Endothelial cell of umbilical vein (primary cell): ENCODE data around the gene USP12. TPM values are rescaled to one million over a fixed set of nuclear protein-coding genes. Genes with fewer than 3 reads are reported as not detected.

Experiments used
- BruUV-seq: library from RNA; stranded (reverse); fragments of 400-500 nt; replicated peaks from 2 replicates; lab custom pipeline; 2021; lab: Mats Ljungman, UMichigan
- CTCF ChIA-PET: fragments of 300-600, 350-600 bp; sonication (Branson Sonifier 250); formaldehyde crosslinking; loops from one replicate; lab custom pipeline; 2021; ENCODE audit warnings: antibody characterized with exemption, inconsistent platforms; lab: Charles Lee
- POLR2A ChIA-PET: fragments of 300-600, 350-600 bp; sonication (Branson Sonifier 250); formaldehyde crosslinking; loops from one replicate; lab custom pipeline; 2021; ENCODE audit warnings: antibody characterized with exemption, inconsistent platforms; lab: Charles Lee
- DNase-seq: peaks from one replicate; pipeline ENCODE4 v3.0.0-alpha.2; 2011; ENCODE audit warnings: low read depth, low spot score
- FAIRE-seq: peaks from 2 replicates; lab custom pipeline; 2011; peaks lifted over from hg19 to GRCh38; lab: Jason Lieb, UNC
- H2AFZ ChIP-seq: 2 replicates; pipeline ENCODE4 v1.6.0; 2012; ENCODE audit warnings: low read depth, low read length, control low read depth, inconsistent platforms
- H3K27ac ChIP-seq: 2 replicates; pipeline ENCODE4 v1.5.1; 2011; ENCODE audit warnings: low read depth, mild to moderate bottlenecking, control low read depth, low read length, moderate library complexity; ENCODE audit not compliant: insufficient read depth
- H3K27me3 ChIP-seq, 2 experiments: 2 replicates each; pipeline versions ENCODE4 v1.6.0 to v1.6.1; 2011; ENCODE audit warnings: low read length in 2 of 2, mixed read lengths in 1 of 2; ENCODE audit not compliant: control insufficient read depth in 2 of 2, insufficient read depth in 2 of 2
- H3K36me3 ChIP-seq, 2 experiments: 2 replicates in 1 of 2; 3 replicates in 1 of 2; pipeline ENCODE4 v1.5.1; 2011; ENCODE audit warnings: low read length in 2 of 2, mild to moderate bottlenecking in 1 of 2, moderate library complexity in 1 of 2; ENCODE audit not compliant: control insufficient read depth in 2 of 2, insufficient read depth in 2 of 2; ENCODE audit errors: extremely low read depth in 1 of 2
- H3K4me1 ChIP-seq: 3 replicates; pipeline ENCODE4 v1.5.1; 2011; ENCODE audit warnings: mild to moderate bottlenecking, low read length; ENCODE audit not compliant: control insufficient read depth, insufficient read depth; ENCODE audit errors: extremely low read depth
- H3K4me2 ChIP-seq: 2 replicates; pipeline ENCODE4 v1.6.1; 2011; ENCODE audit warnings: low read length, control low read depth, mixed read lengths; ENCODE audit not compliant: insufficient read depth
- H3K4me3 ChIP-seq, 3 experiments: fragments of 200-600 bp in 1 of 3; sonication (generic), shearing (Covaris generic) in 1 of 3; replicated peaks in 1 of 3; 2 replicates each; pipeline ENCODE4 v1.5.1; 2011 to 2016; ENCODE audit warnings: control low read depth in 3 of 3, low read length in 3 of 3, mild to moderate bottlenecking in 2 of 3, inconsistent platforms in 1 of 3, low read depth in 1 of 3, moderate library complexity in 1 of 3; ENCODE audit not compliant: insufficient read depth in 1 of 3
- H3K79me2 ChIP-seq: 2 replicates; pipeline ENCODE4 v1.6.0; 2012; ENCODE audit warnings: low read length, inconsistent platforms; ENCODE audit not compliant: control insufficient read depth, insufficient read depth
- H3K9ac ChIP-seq: replicated peaks from 2 replicates; pipeline ENCODE3; 2011; ENCODE audit warnings: low read length, control low read depth; ENCODE audit not compliant: insufficient read depth; ENCODE audit errors: extremely low read depth
- H3K9me1 ChIP-seq: replicated peaks from 3 replicates; pipeline ENCODE4 v1.6.0; 2011; ENCODE audit warnings: mild to moderate bottlenecking, low read length; ENCODE audit not compliant: control insufficient read depth, insufficient read depth; ENCODE audit errors: extremely low read depth
- H3K9me3 ChIP-seq: replicated peaks from 2 replicates; pipeline ENCODE4 v1.5.1; 2012; ENCODE audit warnings: low read length, inconsistent platforms; ENCODE audit not compliant: control insufficient read depth, insufficient read depth
- H4K20me1 ChIP-seq: replicated peaks from 2 replicates; pipeline ENCODE3; 2011; ENCODE audit warnings: mild to moderate bottlenecking, low read length; ENCODE audit not compliant: control insufficient read depth, insufficient read depth; ENCODE audit errors: extremely low read depth
- CTCF ChIP-seq, 2 donors: IDR thresholded peaks; 1 replicate in 1 of 2; 2 replicates in 1 of 2; pipeline ENCODE4 v1.5.1; 2011; ENCODE audit warnings: low read length in 2 of 2, mild to moderate bottlenecking in 2 of 2, moderate library complexity in 2 of 2, control low read depth in 1 of 2, inconsistent platforms in 1 of 2, low read depth in 1 of 2; ENCODE audit not compliant: insufficient read depth in 1 of 2; ENCODE audit errors: extremely low read depth in 1 of 2
- EZH2 ChIP-seq: IDR thresholded peaks from 2 replicates; pipeline ENCODE4 v1.6.1; 2012; ENCODE audit warnings: borderline replicate concordance, low read depth, mild to moderate bottlenecking, moderate library complexity, low read length, inconsistent platforms; ENCODE audit not compliant: severe bottlenecking
- FOS ChIP-seq: IDR thresholded peaks from 2 replicates; pipeline ENCODE4 v1.6.1; 2011; ENCODE audit warnings: mild to moderate bottlenecking, low read length, moderate library complexity, borderline replicate concordance; ENCODE audit not compliant: insufficient read depth
- GATA2 ChIP-seq: IDR thresholded peaks from 2 replicates; pipeline ENCODE4 v1.7.0; 2011; ENCODE audit warnings: low read depth, mild to moderate bottlenecking, moderate library complexity, mixed read lengths, low read length; ENCODE audit not compliant: insufficient read length, insufficient read depth
- JUN ChIP-seq: IDR thresholded peaks from 2 replicates; pipeline ENCODE4 v1.6.1; 2011; ENCODE audit warnings: borderline replicate concordance, low read depth; ENCODE audit not compliant: insufficient read length, insufficient read depth
- MAX ChIP-seq: IDR thresholded peaks from 2 replicates; pipeline ENCODE4 v1.6.1; 2011; ENCODE audit not compliant: insufficient read depth, insufficient read length
- MYC ChIP-seq: IDR thresholded peaks from one replicate; pipeline ENCODE4 v1.6.1; 2011; ENCODE audit warnings: mild to moderate bottlenecking, low read depth, low read length
- POLR2A ChIP-seq: IDR thresholded peaks from 2 replicates; pipeline ENCODE4 v1.6.1; 2012; ENCODE audit warnings: low read depth, mild to moderate bottlenecking, control low read depth, low read length
- POLR2AphosphoS5 ChIP-seq: IDR thresholded peaks from 2 replicates; pipeline ENCODE4 v1.6.1; 2012; ENCODE audit warnings: low read depth, mild to moderate bottlenecking, control low read depth, low read length, moderate library complexity; ENCODE audit not compliant: insufficient read depth
- dilution Hi-C: fragments of 300-500 bp; cut with MboI; formaldehyde crosslinking; loops from one replicate; pipeline ENCODE4 v1.15.0; 2019; ENCODE audit warnings: low sequenced_read_pairs; ENCODE audit not compliant: extremely low pct_ligation_motif_present
- intact Hi-C: fragments of 100-400 bp; cut with micrococcal nuclease; formaldehyde crosslinking; loops from one replicate; pipeline ENCODE4 v1.10.0; 2022
- polyA plus RNA-seq, 4 experiments: library from polyadenylated mRNA; depleted of rRNA in 3 of 4; stranded (reverse) in 3 of 4; unstranded in 1 of 4; fragments of >200 nt; gene quantifications; 2 replicates each; pipeline versions ENCODE4 v1.2.1 to v1.2.3, GENCODE V29; 2011 to 2012; ENCODE audit warnings: missing spikeins in 1 of 4
- total RNA-seq: library from RNA; stranded (reverse); gene quantifications from 2 replicates; pipeline ENCODE4 v1.2.3, GENCODE V29; 2021

USP12 gene
- total and polyA plus RNA-seq, 2 donors (not counting 3 experiments of a cell fraction or from before 2014, with no cell fraction given): 6.2 to 33.4 TPM

- Histone ChIP-seq H3K4me1 (no peaks in the 10 kb centered on the region), H3K9me1 (no peaks in the 10 kb centered on the region), H4K20me1 (no peaks in the 10 kb centered on the region), H3K4me3 (no peak overlapping the region), H3K9me3 (no peaks in the 10 kb centered on the region), H3K4me2 (no peak overlapping the region), H3K9ac (no peak overlapping the region), H2AFZ (no peak overlapping the region), H3K27ac (no peak overlapping the region), H3K36me3 (peaks cover 0 to 6% of the 10 kb centered on the region in 2 experiments), H3K79me2 (peaks cover under 1% of the 10 kb centered on the region), H3K27me3 (no peaks in the 10 kb centered on the region)
- dilution Hi-C loops (no loop called here), intact Hi-C loops (no loop called here)
- DNase-seq (no peak), FAIRE-seq (no peak)
- POLR2A ChIA-PET: no interaction called here
- no TSS peak for BruUV-seq
- CTCF ChIA-PET: no interaction called here
- TF ChIP-seq POLR2A: no peak
- no peak for TF ChIP-seq POLR2AphosphoS5
- no peak for TF ChIP-seq EZH2
- TF ChIP-seq MAX: no peak
- TF ChIP-seq MYC: no peak
- TF ChIP-seq FOS: no peak
- no peak for TF ChIP-seq CTCF (IDR thresholded peaks at IDR 0.05; ENCODE audit: extremely low read depth in 1 of 2, insufficient read depth in 1 of 2, low read depth in 1 of 2, low read length in 2 of 2)
- no peak for TF ChIP-seq GATA2
- TF ChIP-seq JUN: no peak
These were observed 88.4 kb downstream of the USP12 start for GRCh38 chr13:27083183-27083582.
